Smooth muscle cell (in vitro differentiated cells): ENCODE measurements around the gene SCG3. TPM values are rescaled to one million over a fixed set of nuclear protein-coding genes. Genes with fewer than 3 reads are reported as not detected.

Experiments
- DNase-seq: peaks from one replicate; lab custom pipeline; 2025; ENCODE audit not compliant: unreplicated experiment; lab: John Stamatoyannopoulos, UW
- H2AFZ ChIP-seq: fragments of 200-600 bp; sonication (generic); 2 replicates; pipeline ENCODE4 v1.6.0; 2016; ENCODE audit warnings: antibody characterized with exemption, low read depth, mild to moderate bottlenecking
- H3F3A ChIP-seq: fragments of 200-600 bp; sonication (generic); 2 replicates; pipeline ENCODE4 v1.6.0; 2017; ENCODE audit warnings: antibody characterized with exemption, low read depth
- H3K27ac ChIP-seq: fragments of 200-600 bp; sonication (generic); 2 replicates; pipeline ENCODE4 v1.5.1; 2016; ENCODE audit warnings: low read depth, mild to moderate bottlenecking
- H3K27me3 ChIP-seq: fragments of 200-600 bp; sonication (generic); 2 replicates; pipeline ENCODE4 v1.6.1; 2016; ENCODE audit warnings: low read depth, mild to moderate bottlenecking
- H3K36me3 ChIP-seq: fragments of 200-600 bp; sonication (generic); 2 replicates; pipeline ENCODE4 v1.5.1; 2016; ENCODE audit warnings: low read depth
- H3K4me1 ChIP-seq: fragments of 200-600 bp; sonication (generic); 2 replicates; pipeline ENCODE4 v1.5.1; 2016; ENCODE audit warnings: low read depth
- H3K4me2 ChIP-seq: fragments of 200-600 bp; sonication (generic); 2 replicates; pipeline ENCODE4 v1.6.0; 2016; ENCODE audit warnings: mild to moderate bottlenecking
- H3K4me3 ChIP-seq: fragments of 200-600 bp; sonication (generic); 2 replicates; pipeline ENCODE4 v1.5.1; 2016; ENCODE audit warnings: mild to moderate bottlenecking
- H3K79me2 ChIP-seq: fragments of 200-600 bp; sonication (generic); 2 replicates; pipeline ENCODE4 v1.6.0; 2016; ENCODE audit warnings: low read depth, mild to moderate bottlenecking
- H3K9ac ChIP-seq: fragments of 200-600 bp; sonication (generic); 2 replicates; pipeline ENCODE4 v1.6.0; 2016; ENCODE audit warnings: low read depth
- H3K9me3 ChIP-seq: fragments of 200-600 bp; sonication (generic); replicated peaks from 2 replicates; pipeline ENCODE4 v1.5.1; 2016; ENCODE audit warnings: low read depth
- H4K20me1 ChIP-seq: fragments of 200-600 bp; sonication (generic); 2 replicates; pipeline ENCODE4 v1.6.0; 2016; ENCODE audit warnings: low read depth
- CTCF ChIP-seq: fragments of 200-600 bp; sonication (generic); IDR thresholded peaks from 2 replicates; pipeline ENCODE4 v1.5.1; 2017; ENCODE audit warnings: borderline replicate concordance, mild to moderate bottlenecking, antibody characterized with exemption; ENCODE audit not compliant: insufficient read depth, poor library complexity, severe bottlenecking
- WGBS: methylation state at CpG from one replicate; pipeline ENCODE4 v1.1.7; 2016; ENCODE audit warnings: low lambda C conversion rate; 5-methylcytosine and 5-hydroxymethylcytosine counted together
- polyA plus RNA-seq: library from polyadenylated mRNA; unstranded; fragments of >200 nt; fragmentation: Nextera tagmentation; extraction: Ambion mirVana; gene quantifications from 2 replicates; pipeline ENCODE4 v1.2.1, GENCODE V29; 2016
- total RNA-seq: library from RNA; depleted of rRNA; stranded (reverse); fragments of >200 nt; gene quantifications from 2 replicates; pipeline ENCODE4 v1.2.3, GENCODE V29; 2014

SCG3 gene
- total and polyA plus RNA-seq, 2 experiments from 2014 or later = not detected

- Histone ChIP-seq H3F3A (peaks cover 17% of the 10 kb centered on the region), H4K20me1 (no peaks in the 10 kb centered on the region), H3K4me2 (peak overlapping the region; percentile 77), H2AFZ (no peak overlapping the region), H3K36me3 (no peaks in the 10 kb centered on the region), H3K27me3 (no peaks in the 10 kb centered on the region), H3K9me3 (no peaks in the 10 kb centered on the region), H3K27ac (peak overlapping the region; percentile 86), H3K4me3 (no peak overlapping the region), H3K79me2 (no peaks in the 10 kb centered on the region), H3K9ac (no peak overlapping the region), H3K4me1 (no peaks in the 10 kb centered on the region)
- TF ChIP-seq CTCF = no peak
- no peak for DNase-seq
- 29% methylated on average over 2 of the region's 2 CpGs for WGBS
These were observed 25.8 kb downstream of the SCG3 start for GRCh38 chr15:51706926-51707608.

GRCh38 chr15:51708013-51708412 lies 26.7 kb downstream of the SCG3 start:
- Histone ChIP-seq H3K4me3 (no peak overlapping the region), H3F3A (peaks cover 17% of the 10 kb centered on the region), H3K4me1 (no peaks in the 10 kb centered on the region), H3K79me2 (no peaks in the 10 kb centered on the region), H2AFZ (no peak overlapping the region), H3K27ac (peak overlapping the region; percentile 86), H3K4me2 (peak overlapping the region; percentile 77), H3K36me3 (no peaks in the 10 kb centered on the region), H4K20me1 (no peaks in the 10 kb centered on the region), H3K9ac (no peak overlapping the region), H3K9me3 (no peaks in the 10 kb centered on the region), H3K27me3 (no peaks in the 10 kb centered on the region)
- 41% methylated on average over 5 of the region's 5 CpGs for WGBS
- no peak for TF ChIP-seq CTCF
- DNase-seq = no peak

GRCh38 chr15:51709031-51709430 lies 27.7 kb downstream of the SCG3 start:
- Histone ChIP-seq H3K27ac (no peak overlapping the region), H2AFZ (no peak overlapping the region), H3K27me3 (no peaks in the 10 kb centered on the region), H3K9ac (no peak overlapping the region), H4K20me1 (no peaks in the 10 kb centered on the region), H3F3A (peaks cover 17% of the 10 kb centered on the region), H3K4me2 (no peak overlapping the region), H3K4me3 (no peak overlapping the region), H3K79me2 (no peaks in the 10 kb centered on the region), H3K4me1 (no peaks in the 10 kb centered on the region), H3K36me3 (no peaks in the 10 kb centered on the region), H3K9me3 (no peaks in the 10 kb centered on the region)
- DNase-seq = no peak
- TF ChIP-seq CTCF = no peak
- 98% methylated on average over 5 of the region's 5 CpGs for WGBS

- no peak overlapping the region for H3K27ac ChIP-seq
- H3K4me2 ChIP-seq = no peak overlapping the region
- H3F3A ChIP-seq = peaks cover 1% of the 10 kb centered on the region
- H4K20me1 ChIP-seq = no peaks in the 10 kb centered on the region
- H2AFZ ChIP-seq = no peak overlapping the region
- no peaks in the 10 kb centered on the region for H3K36me3 ChIP-seq
- no peaks in the 10 kb centered on the region for H3K27me3 ChIP-seq
- TF ChIP-seq CTCF = no peak
- no peaks in the 10 kb centered on the region for H3K79me2 ChIP-seq
- no peak overlapping the region for H3K9ac ChIP-seq
- no peaks in the 10 kb centered on the region for H3K4me1 ChIP-seq
- no peak for DNase-seq
- 61% methylated on average over 1 of the region's 1 CpG for WGBS
- no peaks in the 10 kb centered on the region for H3K9me3 ChIP-seq
- H3K4me3 ChIP-seq = no peak overlapping the region
These were observed 32.9 kb downstream of the SCG3 start for GRCh38 chr15:51714162-51714561.
